ENCODE measurements around the gene DAB2IP. TPM values are rescaled to one million over a fixed set of nuclear protein-coding genes. Genes with fewer than 3 reads are reported as not detected.

The DAB2IP gene
- polyA plus RNA-seq, 1 experiment, result 20.4 TPM

GRCh38 chr9:121763131-121763530 is 111.7 kb downstream of the DAB2IP start:
- DNase-seq (ENCODE audit: low read depth, low spot score), result no peak
- POLR2A ChIA-PET, result no interaction called here
- Histone ChIP-seq H3K27ac (ENCODE audit: low read depth, low read length) (no peak overlapping the region), H3K9me3 (ENCODE audit: control insufficient read depth, insufficient read depth, low read length) (no peaks in the 10 kb centered on the region; the same call in 1 of the 2 replicates), H3K27me3 (ENCODE audit: control insufficient read depth, insufficient read depth, low read length) (no peaks in the 10 kb centered on the region), H3K4me3 (ENCODE audit: low read depth, low read length) (no peak overlapping the region)
- CTCF ChIA-PET, result interaction anchor here (0.5 kb wide), 1 partner anchor 20 kb away, joined by 4 read pairs; no protein-coding TSS in a partner anchor
- TF ChIP-seq CTCF (IDR thresholded peaks at IDR 0.05; ENCODE audit: low read depth, low read length), result no peak

- TF ChIP-seq CTCF (IDR thresholded peaks at IDR 0.05; ENCODE audit: low read depth, low read length), result no peak
- Histone ChIP-seq H3K9me3 (ENCODE audit: control insufficient read depth, insufficient read depth, low read length) (no peaks in the 10 kb centered on the region; the same call in 1 of the 2 replicates), H3K4me3 (ENCODE audit: low read depth, low read length) (no peak overlapping the region), H3K27me3 (ENCODE audit: control insufficient read depth, insufficient read depth, low read length) (no peaks in the 10 kb centered on the region), H3K27ac (ENCODE audit: low read depth, low read length) (no peak overlapping the region)
- POLR2A ChIA-PET, result no interaction called here
- DNase-seq (ENCODE audit: low read depth, low spot score), result no peak
- CTCF ChIA-PET, result no interaction called here
These were observed 112.3 kb downstream of the DAB2IP start for GRCh38 chr9:121763561-121764370.

DNA sequence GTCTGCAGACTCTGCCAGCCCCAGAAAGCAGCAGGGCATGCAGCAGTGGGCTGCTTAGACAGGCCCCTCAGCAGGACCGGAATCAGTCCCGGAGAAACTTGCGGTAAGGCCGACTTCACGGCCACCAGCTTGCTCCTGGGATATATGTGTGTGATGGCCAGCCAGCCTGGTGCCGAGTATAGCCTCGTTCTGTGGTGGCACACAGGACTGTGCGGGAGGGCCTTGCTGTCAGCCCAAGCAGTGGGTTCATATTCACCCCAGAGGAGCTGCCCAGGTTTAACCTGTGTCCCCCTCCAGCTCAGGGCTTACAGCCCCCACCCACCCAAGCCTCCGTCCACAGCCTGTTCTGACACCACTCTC is 112.9 kb downstream of the DAB2IP start:
- ChIA-PET CTCF (no interaction called here), POLR2A (no interaction called here)
- no peak for DNase-seq (ENCODE audit: low read depth, low spot score)
- no peak for TF ChIP-seq CTCF (IDR thresholded peaks at IDR 0.05; ENCODE audit: low read depth, low read length)
- Histone ChIP-seq H3K27ac (ENCODE audit: low read depth, low read length) (no peak overlapping the region), H3K9me3 (ENCODE audit: control insufficient read depth, insufficient read depth, low read length) (no peaks in the 10 kb centered on the region; the same call in 1 of the 2 replicates), H3K27me3 (ENCODE audit: control insufficient read depth, insufficient read depth, low read length) (no peaks in the 10 kb centered on the region), H3K4me3 (ENCODE audit: low read depth, low read length) (no peak overlapping the region)

GRCh38 chr9:121765021-121765950 is 113.9 kb downstream of the DAB2IP start:
- ChIA-PET POLR2A (no interaction called here), CTCF (no interaction called here)
- peak; percentile 10 for DNase-seq (ENCODE audit: low read depth, low spot score)
- H3K9me3 ChIP-seq (ENCODE audit: control insufficient read depth, insufficient read depth, low read length), result no peaks in the 10 kb centered on the region; the same call in 1 of the 2 replicates
- no peak overlapping the region for H3K4me3 ChIP-seq (ENCODE audit: low read depth, low read length)
- no peaks in the 10 kb centered on the region for H3K27me3 ChIP-seq (ENCODE audit: control insufficient read depth, insufficient read depth, low read length)
- peak overlapping the region; percentile 33 for H3K27ac ChIP-seq (ENCODE audit: low read depth, low read length)
- no peak for TF ChIP-seq CTCF (IDR thresholded peaks at IDR 0.05; ENCODE audit: low read depth, low read length)
